ENCODE results near the gene EIF4B. TPM values are rescaled to one million over a fixed set of nuclear protein-coding genes. Genes with fewer than 3 reads are reported as not detected.

Gene EIF4B
- total and polyA plus RNA-seq, 2 experiments from 2014 or later = 74.8 to 501 TPM

- Histone ChIP-seq H3K4me3 (no peak overlapping the region), H3K27me3 (replicated peaks; ENCODE audit: insufficient read depth) (no peaks in the 10 kb centered on the region), H3K27ac (no peak overlapping the region), H4K20me1 (ENCODE audit: insufficient read depth) (no peaks in the 10 kb centered on the region), H3K9me3 (ENCODE audit: low read depth) (no peaks in the 10 kb centered on the region), H3K4me2 (ENCODE audit: unreplicated experiment) (no peak overlapping the region), H3K4me1 (ENCODE audit: insufficient read depth) (no peaks in the 10 kb centered on the region), H3K79me2 (ENCODE audit: insufficient read depth) (peaks cover 30% of the 10 kb centered on the region), H3K9ac (no peak overlapping the region), H3K9me2 (ENCODE audit: insufficient read depth) (no peaks in the 10 kb centered on the region), H2AFZ (no peak overlapping the region), H3F3A (ENCODE audit: insufficient read depth) (peaks cover 42% of the 10 kb centered on the region), H3K36me3 (ENCODE audit: low read depth) (peaks cover 63% of the 10 kb centered on the region)
- no peak for DNase-seq
- WGBS, 2 experiments (ENCODE audit: low coverage in 1 of 2, low lambda C conversion rate in 2 of 2, missing lambda C conversion rate in 2 of 2) = 92 to 94% methylated on average over 3 of the region's 3 CpGs
- no peak for TF ChIP-seq EZH2phosphoT487 (IDR thresholded peaks at IDR 0.05; ENCODE audit: insufficient read depth, low read depth)
- TF ChIP-seq EZH2 (IDR thresholded peaks at IDR 0.05; ENCODE audit: insufficient read depth, poor library complexity, severe bottlenecking) = no peak
- in situ Hi-C loops (cut with MboI) = no loop called here
These were observed 30.5 kb downstream of the EIF4B start for GRCh38 chr12:53036802-53037201.

- H3K9me2 ChIP-seq (ENCODE audit: insufficient read depth) = no peaks in the 10 kb centered on the region
- H3K9ac ChIP-seq = no peak overlapping the region
- no peak for DNase-seq
- peaks cover 40% of the 10 kb centered on the region for H3K36me3 ChIP-seq (ENCODE audit: low read depth)
- peaks cover 5% of the 10 kb centered on the region; the same call in 1 of the 2 replicates for H3K79me2 ChIP-seq (ENCODE audit: insufficient read depth)
- 85 to 86% methylated on average over 4 of the region's 4 CpGs for WGBS, 2 experiments (ENCODE audit: low coverage in 1 of 2, low lambda C conversion rate in 2 of 2, missing lambda C conversion rate in 2 of 2)
- TF ChIP-seq EZH2phosphoT487 (IDR thresholded peaks at IDR 0.05; ENCODE audit: insufficient read depth, low read depth) = no peak
- TF ChIP-seq EZH2 (IDR thresholded peaks at IDR 0.05; ENCODE audit: insufficient read depth, poor library complexity, severe bottlenecking) = no peak
- peaks cover 66% of the 10 kb centered on the region for H3F3A ChIP-seq (ENCODE audit: insufficient read depth)
- H3K4me3 ChIP-seq = no peak overlapping the region
- no peaks in the 10 kb centered on the region for H3K9me3 ChIP-seq (ENCODE audit: low read depth)
- in situ Hi-C loops (cut with MboI) = no loop called here
- no peaks in the 10 kb centered on the region for H3K27me3 ChIP-seq (replicated peaks; ENCODE audit: insufficient read depth)
- peaks cover 9% of the 10 kb centered on the region; the same call in 1 of the 2 replicates for H3K4me1 ChIP-seq (ENCODE audit: insufficient read depth)
- no peak overlapping the region for H3K27ac ChIP-seq
- no peaks in the 10 kb centered on the region for H4K20me1 ChIP-seq (ENCODE audit: insufficient read depth)
- H2AFZ ChIP-seq = no peak overlapping the region
- H3K4me2 ChIP-seq (ENCODE audit: unreplicated experiment) = no peak overlapping the region
These were observed 33.6 kb downstream of the EIF4B start for GRCh38 chr12:53039851-53040250.

GRCh38 chr12:53042607-53043454 lies 36.6 kb downstream of the EIF4B start:
- no peak for DNase-seq
- Histone ChIP-seq H2AFZ (no peak overlapping the region), H4K20me1 (ENCODE audit: insufficient read depth) (no peaks in the 10 kb centered on the region), H3K9ac (no peak overlapping the region), H3K27ac (no peak overlapping the region), H3K4me3 (no peak overlapping the region), H3K36me3 (ENCODE audit: low read depth) (peaks cover 22% of the 10 kb centered on the region), H3K27me3 (replicated peaks; ENCODE audit: insufficient read depth) (no peaks in the 10 kb centered on the region), H3K9me2 (ENCODE audit: insufficient read depth) (no peaks in the 10 kb centered on the region), H3K4me2 (ENCODE audit: unreplicated experiment) (no peak overlapping the region), H3K79me2 (ENCODE audit: insufficient read depth) (peaks cover 8% of the 10 kb centered on the region; the same call in 1 of the 2 replicates), H3F3A (ENCODE audit: insufficient read depth) (peaks cover 58% of the 10 kb centered on the region), H3K9me3 (ENCODE audit: low read depth) (no peaks in the 10 kb centered on the region), H3K4me1 (ENCODE audit: insufficient read depth) (peaks cover 23% of the 10 kb centered on the region)
- no peak for TF ChIP-seq EZH2 (IDR thresholded peaks at IDR 0.05; ENCODE audit: insufficient read depth, poor library complexity, severe bottlenecking)
- no peak for TF ChIP-seq EZH2phosphoT487 (IDR thresholded peaks at IDR 0.05; ENCODE audit: insufficient read depth, low read depth)
- WGBS, 2 experiments (ENCODE audit: low coverage in 1 of 2, low lambda C conversion rate in 2 of 2, missing lambda C conversion rate in 2 of 2) = 54 to 57% methylated on average over 7 of the region's 7 CpGs
- in situ Hi-C loops (cut with MboI) = no loop called here

- peak overlapping the region; percentile 23; the same call in 1 of the 2 replicates for H3K27ac ChIP-seq
- no peaks in the 10 kb centered on the region for H3K9me2 ChIP-seq (ENCODE audit: insufficient read depth)
- TF ChIP-seq EZH2 (IDR thresholded peaks at IDR 0.05; ENCODE audit: insufficient read depth, poor library complexity, severe bottlenecking) (no peak), EZH2phosphoT487 (IDR thresholded peaks at IDR 0.05; ENCODE audit: insufficient read depth, low read depth) (no peak)
- H3K9ac ChIP-seq = no peak overlapping the region
- peaks cover 55% of the 10 kb centered on the region for H3F3A ChIP-seq (ENCODE audit: insufficient read depth)
- no peaks in the 10 kb centered on the region for H3K27me3 ChIP-seq (replicated peaks; ENCODE audit: insufficient read depth)
- H4K20me1 ChIP-seq (ENCODE audit: insufficient read depth) = no peaks in the 10 kb centered on the region
- H3K4me3 ChIP-seq = no peak overlapping the region
- peaks cover 8% of the 10 kb centered on the region; the same call in 1 of the 2 replicates for H3K79me2 ChIP-seq (ENCODE audit: insufficient read depth)
- DNase-seq = peak; percentile 43
- H2AFZ ChIP-seq = no peak overlapping the region
- H3K4me2 ChIP-seq (ENCODE audit: unreplicated experiment) = no peak overlapping the region
- peaks cover 36% of the 10 kb centered on the region for H3K4me1 ChIP-seq (ENCODE audit: insufficient read depth)
- no peaks in the 10 kb centered on the region for H3K9me3 ChIP-seq (ENCODE audit: low read depth)
- WGBS, 2 experiments (ENCODE audit: low coverage in 1 of 2, low lambda C conversion rate in 2 of 2, missing lambda C conversion rate in 2 of 2) = 40 to 47% methylated on average over 10 of the region's 10 CpGs
- peaks cover 12% of the 10 kb centered on the region for H3K36me3 ChIP-seq (ENCODE audit: low read depth)
- in situ Hi-C loops (cut with MboI) = no loop called here
These were observed 37.9 kb downstream of the EIF4B start for GRCh38 chr12:53044052-53044581.
